ENCODE data around the gene LOXL3.
"Not testable (repeated sequence)": the region's sequence is repeated elsewhere in the genome, so short reads cannot be mapped to it uniquely, and the experiment has no call there.

The LOXL3 gene

GRCh38 chr2:74500578-74500946 is 53.2 kb downstream of the LOXL3 start:
- DNase-seq, result no peak
- intact Hi-C loops (cut with DNase I), result no loop called here

- intact Hi-C loops (cut with DNase I), result no loop called here
- no peak for DNase-seq
Observed at GRCh38 chr2:74499940-74500577, 53.7 kb downstream of the LOXL3 start.

- no peak for DNase-seq
- intact Hi-C loops (cut with DNase I), result no loop called here
Observed at GRCh38 chr2:74499267-74499939, 54.3 kb downstream of the LOXL3 start, which contains the start of gene LBX2. Gene LBX2 (minus strand): TSS chr2:74499603. CDS start chr2:74499537, 66 bp downstream.

- no peak for DNase-seq
Observed at GRCh38 chr2:74498500-74499266, 55.1 kb downstream of the LOXL3 start.

GRCh38 chr2:74497777-74498499 is 55.8 kb downstream of the LOXL3 start:
- no peak for DNase-seq
- intact Hi-C loops (cut with DNase I), result no loop called here

More at GRCh38 chr2:74498500-74499266, 55.1 kb downstream of the LOXL3 start:
- intact Hi-C loops (cut with DNase I), result no loop called here

GRCh38 chr2:74496997-74497776 is 56.6 kb downstream of the LOXL3 start:
- no peak for DNase-seq
- intact Hi-C loops (cut with DNase I), result no loop called here

- intact Hi-C loops (cut with DNase I), result no loop called here
- DNase-seq, result no peak
Observed at GRCh38 chr2:74495440-74495839, 58.3 kb downstream of the LOXL3 start.

- intact Hi-C loops (cut with DNase I), result no loop called here
- DNase-seq, result no peak
Observed at GRCh38 chr2:74493546-74493945, 60.2 kb downstream of the LOXL3 start.

- intact Hi-C loops (cut with DNase I), result no loop called here
- DNase-seq, result no peak
Observed at GRCh38 chr2:74491648-74492544, 61.8 kb downstream of the LOXL3 start.

- intact Hi-C loops (cut with DNase I), result no loop called here
- DNase-seq, result no peak
Observed at GRCh38 chr2:74489906-74490305, 63.8 kb downstream of the LOXL3 start.

GRCh38 chr2:74488643-74489481 is 64.9 kb downstream of the LOXL3 start:
- DNase-seq, result no peak
- intact Hi-C loops (cut with DNase I), result no loop called here

- no peak for DNase-seq
- intact Hi-C loops (cut with DNase I), result no loop called here
Observed at GRCh38 chr2:74486141-74486540, 67.6 kb downstream of the LOXL3 start.

GRCh38 chr2:74483675-74484164 is 70.0 kb downstream of the LOXL3 start:
- intact Hi-C loops (cut with DNase I), result loop anchor here (2.0 to 5.0 kb wide), 2 partner anchors 29 to 104 kb away; partner anchors contain the start of gene INO80B
- not testable (repeated sequence) for DNase-seq

GRCh38 chr2:74482801-74483674 is 70.7 kb downstream of the LOXL3 start, which contains the start of the genes CCDC142 and TTC31:
Gene CCDC142 (minus strand): TSS chr2:74482998. CDS start chr2:74482837, 161 bp downstream.
Gene TTC31 (plus strand): TSS chr2:74483081. CDS start chr2:74483096, 15 bp downstream.
- intact Hi-C loops (cut with DNase I), result loop anchor here (1.0 to 5.0 kb wide), 3 partner anchors 28 to 104 kb away; partner anchors contain the start of genes AUP1, HTRA2 and INO80B
- peak; percentile 90 to 98 (median 96) for DNase-seq

Measured in head of caudate nucleus (tissue), 42 donors.